Inflammatory macrophage treated with lipopolysaccharide for 1 hour (primary cell): ENCODE data around the gene TMEM33.

Experiments used
- DNase-seq, 2 donors: peaks; one replicate each; pipeline ENCODE4 v3.0.0-alpha.2; 2020 to 2022

TMEM33 gene

GRCh38 chr4:42008011-42008786, 73.0 kb downstream of the TMEM33 start:
- no peak for DNase-seq
